Measurements from ENCODE around the gene PTX4.

The PTX4 gene

GRCh38 chr16:1523581-1524245, 35.0 kb upstream of the PTX4 start:
- no peak for DNase-seq (ENCODE audit: low spot score)

GRCh38 chr16:1520461-1520860, 31.7 kb upstream of the PTX4 start:
- DNase-seq (ENCODE audit: low spot score): no peak

DNA sequence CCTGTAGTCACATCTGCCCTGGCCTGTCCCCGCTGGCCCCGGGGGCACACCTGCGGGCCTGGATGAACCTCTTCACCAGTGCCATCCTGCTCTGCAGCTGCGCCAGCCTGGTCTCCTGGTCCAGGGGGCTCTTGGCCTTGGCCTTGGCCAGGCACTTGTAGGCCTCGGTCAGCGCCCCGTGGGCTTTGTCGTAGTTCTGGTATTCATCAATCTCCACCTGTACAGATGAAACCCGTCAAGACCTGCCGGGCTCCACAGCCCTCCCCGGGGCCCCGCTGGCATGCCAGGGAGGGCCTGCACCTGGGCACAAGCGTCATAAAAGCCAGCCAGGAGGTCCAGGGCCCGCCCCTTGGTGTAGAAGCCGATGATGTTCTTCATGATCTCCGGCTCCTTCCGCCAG, 31.1 kb upstream of the PTX4 start:
- DNase-seq (ENCODE audit: low spot score): no peak

- DNase-seq (ENCODE audit: low spot score): no peak
These were observed 29.9 kb upstream of the PTX4 start for GRCh38 chr16:1518626-1519135.

DNA sequence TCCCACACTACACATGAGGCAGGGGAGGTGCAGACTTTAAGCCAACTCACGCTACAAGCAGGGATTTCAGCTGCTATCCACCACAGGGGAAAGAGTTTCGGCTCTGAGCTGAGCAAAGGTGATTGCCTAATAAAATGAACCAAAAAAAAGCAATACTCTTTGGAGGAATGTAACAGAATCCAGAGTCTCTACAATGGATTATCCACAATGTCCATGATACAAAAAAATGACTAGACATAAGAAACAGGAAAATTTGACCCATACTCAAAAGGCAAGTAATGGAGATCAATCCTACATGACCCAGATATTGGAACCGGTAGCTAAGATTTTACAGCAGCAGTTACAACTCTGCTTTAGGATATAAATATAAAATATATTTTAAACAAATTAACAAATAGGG, 25.8 kb upstream of the PTX4 start:
- no peak for DNase-seq (ENCODE audit: low spot score)

DNA sequence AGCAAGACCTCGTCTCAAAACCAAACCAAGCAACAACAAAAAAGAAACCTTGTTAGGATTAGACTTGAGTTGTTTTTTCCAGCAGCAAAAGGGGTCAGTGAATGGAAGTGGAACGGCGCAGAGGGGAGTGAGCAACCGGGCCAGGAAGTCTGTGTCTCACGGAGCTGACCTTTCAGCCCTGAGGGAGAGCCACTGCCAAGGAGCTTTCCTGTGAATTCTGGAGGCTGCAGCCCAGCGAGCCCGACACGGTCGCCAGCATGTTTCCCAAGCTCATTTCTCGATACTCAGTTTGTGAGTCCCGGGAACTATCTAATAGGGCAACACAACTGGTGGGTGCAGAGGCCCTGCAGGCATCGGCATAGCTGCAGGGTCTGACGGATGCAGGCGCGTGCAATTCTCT, 24.0 kb upstream of the PTX4 start:
- no peak for DNase-seq (ENCODE audit: low spot score)

DNA sequence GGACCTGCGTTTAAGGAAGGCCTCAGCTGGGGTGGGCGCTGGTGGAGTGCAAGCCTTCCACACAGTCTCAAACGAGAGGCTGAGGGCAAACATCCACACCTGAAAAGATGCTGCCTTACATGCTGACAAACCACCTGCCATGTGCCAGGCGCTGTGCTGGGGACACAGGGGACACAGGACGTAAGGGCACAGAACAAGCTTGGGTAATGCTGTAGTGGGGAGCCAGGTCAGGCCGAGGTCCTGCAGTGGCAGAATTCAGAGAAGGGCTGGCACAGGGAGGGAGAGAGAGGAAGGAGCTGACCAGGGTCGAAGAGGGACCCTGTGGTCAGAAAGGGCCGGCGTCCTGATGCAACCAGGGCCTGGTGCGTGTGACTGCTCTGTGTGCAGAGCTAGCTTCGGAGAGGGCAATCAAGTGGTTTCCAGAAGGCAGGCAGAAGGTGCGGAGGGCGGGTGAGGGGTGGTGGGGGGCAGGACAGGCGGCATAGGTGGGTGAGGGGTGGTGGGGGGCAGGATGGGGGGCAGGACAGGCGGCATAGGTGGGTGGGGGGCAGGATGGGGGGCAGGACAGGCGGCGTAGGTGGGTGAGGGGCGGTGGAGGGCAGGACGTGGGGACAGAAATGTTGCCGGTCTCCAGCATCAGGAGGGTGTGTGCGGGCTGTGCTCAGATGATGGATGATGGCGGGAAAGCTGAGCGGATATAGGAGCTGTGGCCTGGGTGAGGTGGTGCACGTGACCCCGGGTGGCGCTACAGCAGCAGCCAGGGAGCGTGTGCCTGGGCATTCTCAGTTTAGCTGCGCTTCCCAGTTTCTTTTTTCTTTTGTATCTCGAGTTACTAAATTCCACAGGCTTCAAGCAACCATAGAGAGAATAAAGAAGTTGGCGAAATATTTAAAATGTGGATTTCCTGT, 23.2 kb upstream of the PTX4 start:
- no peak for DNase-seq (ENCODE audit: low spot score)

GRCh38 chr16:1510941-1511351, 22.2 kb upstream of the PTX4 start:
- DNase-seq (ENCODE audit: low spot score): no peak

GRCh38 chr16:1510272-1510671, 21.5 kb upstream of the PTX4 start:
- no peak for DNase-seq (ENCODE audit: low spot score)

GRCh38 chr16:1509307-1510221, 20.8 kb upstream of the PTX4 start:
- no peak for DNase-seq (ENCODE audit: low spot score)

DNA sequence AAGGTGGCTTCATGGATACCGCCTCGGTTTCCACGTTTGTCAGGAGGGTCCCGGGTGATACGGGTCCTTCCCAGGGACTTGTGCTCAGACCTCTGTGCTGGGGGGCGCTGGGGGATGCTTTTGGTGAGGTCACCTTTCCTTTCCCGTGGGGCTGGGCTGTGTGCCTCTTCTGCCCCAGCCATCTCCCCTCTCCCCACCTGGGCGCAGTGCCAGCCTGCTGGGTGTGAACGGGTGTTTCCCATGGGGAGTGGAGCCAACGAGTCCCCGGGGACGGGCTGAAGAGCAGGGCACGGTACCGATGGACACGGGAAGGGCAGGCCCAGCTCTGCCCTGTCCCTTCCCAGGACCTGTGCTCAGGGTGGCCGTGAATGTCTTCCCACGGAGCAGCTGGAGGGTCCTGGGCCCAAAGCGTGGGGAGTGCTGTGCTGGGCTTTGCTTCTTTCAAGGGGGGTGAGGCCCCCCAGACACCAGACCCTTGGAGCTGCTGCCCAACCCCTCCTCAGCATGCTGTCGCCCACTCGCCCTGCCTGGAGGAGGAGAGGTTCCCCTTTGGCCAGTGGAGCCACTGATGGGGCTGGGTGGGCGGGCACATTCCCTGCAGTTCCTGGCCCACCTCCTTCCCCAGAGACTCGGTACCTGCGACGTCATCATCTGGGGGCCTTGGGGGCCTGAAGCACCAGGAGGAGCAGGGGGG, 19.9 kb upstream of the PTX4 start:
- no peak for DNase-seq (ENCODE audit: low spot score)

- DNase-seq (ENCODE audit: low spot score): no peak
These were observed 17.9 kb upstream of the PTX4 start for GRCh38 chr16:1506494-1507213.

DNA sequence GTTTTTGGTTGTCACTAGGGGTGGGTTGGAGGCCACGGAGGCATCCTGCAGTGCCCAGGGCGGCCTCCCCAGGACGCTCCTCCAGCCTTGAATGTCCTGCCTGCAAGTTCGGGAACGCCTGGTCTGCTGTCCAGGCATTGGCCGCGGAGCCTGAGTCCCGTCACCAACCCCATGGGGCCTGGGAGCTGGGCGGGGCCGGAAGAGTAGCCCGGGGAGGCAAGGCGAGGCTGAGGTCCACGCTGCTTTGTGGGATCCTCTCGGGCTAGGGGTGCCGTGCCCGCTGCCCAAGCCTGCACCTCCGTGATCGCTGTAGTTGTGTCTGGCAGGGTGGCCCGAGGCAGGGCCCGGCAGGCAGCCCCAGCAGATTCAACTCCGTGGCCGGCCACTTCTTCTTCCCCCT, 17.2 kb upstream of the PTX4 start:
- DNase-seq (ENCODE audit: low spot score): no peak

DNA sequence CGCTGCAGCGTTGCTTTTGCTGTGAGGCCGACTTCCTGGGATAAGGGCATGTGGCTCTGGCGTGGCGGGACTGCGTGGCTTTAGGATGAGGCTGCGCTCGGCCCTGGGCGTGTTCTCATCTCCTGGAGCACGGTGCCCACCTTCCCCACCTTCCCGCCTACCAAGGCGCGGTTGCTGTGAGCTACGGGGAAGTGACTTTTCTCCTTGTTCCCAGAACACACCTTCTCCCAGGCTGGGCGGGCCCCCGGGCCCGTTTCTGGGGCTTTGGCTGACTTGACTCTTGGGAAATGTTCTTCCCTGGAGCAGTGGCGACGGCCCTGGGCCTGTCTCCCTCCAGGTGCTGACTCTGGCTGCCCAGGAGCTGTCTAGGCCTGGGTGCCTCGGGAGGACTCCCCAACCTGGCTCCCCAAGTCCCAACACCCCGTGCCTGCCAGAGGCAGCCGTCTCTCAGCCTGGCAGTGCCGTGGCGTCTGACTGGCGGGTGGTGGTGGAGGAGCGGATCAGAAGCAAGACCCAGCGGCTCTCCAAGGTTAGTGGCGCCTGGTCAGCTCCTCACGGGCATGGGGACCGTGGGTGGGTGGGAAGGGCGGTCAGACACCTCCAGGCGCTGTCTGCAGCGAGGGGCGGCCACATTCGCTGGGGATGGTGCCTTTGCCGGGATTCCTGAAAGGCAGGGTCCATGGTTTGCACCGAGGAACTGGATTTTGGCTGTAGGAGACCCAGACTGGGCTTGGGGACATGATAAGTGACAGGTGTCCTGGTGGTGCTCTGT, 16.5 kb upstream of the PTX4 start:
- no peak for DNase-seq (ENCODE audit: low spot score)

- no peak for DNase-seq (ENCODE audit: low spot score)
These were observed 14.6 kb upstream of the PTX4 start for GRCh38 chr16:1503110-1503955.

- no peak for DNase-seq (ENCODE audit: low spot score)
These were observed 13.6 kb upstream of the PTX4 start for GRCh38 chr16:1502092-1503004.

- DNase-seq (ENCODE audit: low spot score): no peak
These were observed 12.9 kb upstream of the PTX4 start for GRCh38 chr16:1501630-1502029.
